CD4-positive, alpha-beta memory T cell (primary cell): ENCODE data around the gene UST. TPM values are rescaled to one million over a fixed set of nuclear protein-coding genes. Genes with fewer than 3 reads are reported as not detected.
"Not testable (repeated sequence)": the region's sequence is repeated elsewhere in the genome, so short reads cannot be mapped to it uniquely, and the experiment has no call there.

ENCODE experiments used
- CTCF ChIA-PET: fragments of 350-600 bp; sonication (Branson Sonifier 250); formaldehyde crosslinking; loops from one replicate; lab custom pipeline; 2021; ENCODE audit warnings: inconsistent platforms; ENCODE audit not compliant: partially characterized antibody; lab: Charles Lee
- POLR2A ChIA-PET: fragments of 350-600 bp; sonication (Branson Sonifier 250); formaldehyde crosslinking; loops from one replicate; lab custom pipeline; 2021; ENCODE audit not compliant: partially characterized antibody; lab: Charles Lee
- DNase-seq, 5 donors: peaks; one replicate each; pipeline versions ENCODE4 v3.0.0 to v3.0.0-alpha.2; 2020 to 2022; ENCODE audit warnings: mixed read lengths in 1 of 5
- H3K27ac ChIP-seq: one replicate; pipeline ENCODE4 v1.7.0; 2013; ENCODE audit warnings: low read depth, low read length
- H3K27me3 ChIP-seq: 2 replicates; pipeline ENCODE4 v1.7.0; 2013; ENCODE audit warnings: mild to moderate bottlenecking, low read length, moderate library complexity; ENCODE audit not compliant: insufficient read depth
- H3K36me3 ChIP-seq: 2 replicates; pipeline ENCODE4 v1.7.0; 2013; ENCODE audit warnings: mild to moderate bottlenecking, low read length, moderate library complexity; ENCODE audit not compliant: insufficient read depth
- H3K4me1 ChIP-seq: 2 replicates; pipeline ENCODE4 v1.7.0; 2013; ENCODE audit warnings: mild to moderate bottlenecking, low read length, moderate library complexity; ENCODE audit not compliant: insufficient read depth
- H3K4me3 ChIP-seq, 2 donors: one replicate each; pipeline ENCODE4 v1.7.0; 2013; ENCODE audit warnings: low read length in 2 of 2, mild to moderate bottlenecking in 1 of 2
- H3K9me3 ChIP-seq, 2 donors: one replicate each; pipeline ENCODE4 v1.7.0; 2013; ENCODE audit warnings: low read length in 2 of 2, control low read depth in 1 of 2; ENCODE audit not compliant: control insufficient read depth in 1 of 2
- H3K27ac Mint-ChIP-seq, 7 donors: one replicate each; pipeline ENCODE4 v1.8.0; 2020 to 2021; ENCODE audit warnings: mixed read lengths in 7 of 7, mild to moderate bottlenecking in 6 of 7, inconsistent platforms in 3 of 7, moderate library complexity in 3 of 7
- H3K27me3 Mint-ChIP-seq, 2 donors: one replicate each; pipeline ENCODE4 v1.8.0; 2020 to 2021; ENCODE audit warnings: mixed read lengths in 2 of 2
- H3K36me3 Mint-ChIP-seq, 2 donors: one replicate each; pipeline ENCODE4 v1.8.0; 2020 to 2021; ENCODE audit warnings: mixed read lengths in 2 of 2, inconsistent platforms in 1 of 2, mild to moderate bottlenecking in 1 of 2
- H3K4me1 Mint-ChIP-seq, 4 donors: one replicate each; pipeline ENCODE4 v1.8.0; 2020 to 2021; ENCODE audit warnings: mixed read lengths in 4 of 4, mild to moderate bottlenecking in 1 of 4
- H3K4me3 Mint-ChIP-seq, 8 donors: one replicate each; pipeline ENCODE4 v1.8.0; 2020 to 2021; ENCODE audit warnings: mixed read lengths in 8 of 8, mild to moderate bottlenecking in 7 of 8, moderate library complexity in 6 of 8, inconsistent platforms in 3 of 8
- H3K9me3 Mint-ChIP-seq, 8 donors: one replicate each; pipeline ENCODE4 v1.8.0; 2020 to 2021; ENCODE audit warnings: mixed read lengths in 8 of 8, mild to moderate bottlenecking in 5 of 8, inconsistent platforms in 3 of 8, moderate library complexity in 1 of 8
- intact Hi-C: fragments of 100-400 bp; cut with micrococcal nuclease; formaldehyde crosslinking; loops from one replicate; pipeline ENCODE4 v1.15.1; 2023
- polyA plus RNA-seq, 2 donors: library from polyadenylated mRNA; unstranded; fragments of 300-500 nt; fragmentation: Illumina TruSeq; gene quantifications; one replicate each; pipeline ENCODE4 v1.2.3, GENCODE V29; 2021
- total RNA-seq, 2 experiments: library from RNA; stranded (reverse); gene quantifications; one replicate each; pipeline ENCODE4 v1.2.3, GENCODE V29; 2021

UST gene
- total and polyA plus RNA-seq, 4 experiments from 2014 or later: 2.2 to 7.6 (median 5.1) TPM

DNA sequence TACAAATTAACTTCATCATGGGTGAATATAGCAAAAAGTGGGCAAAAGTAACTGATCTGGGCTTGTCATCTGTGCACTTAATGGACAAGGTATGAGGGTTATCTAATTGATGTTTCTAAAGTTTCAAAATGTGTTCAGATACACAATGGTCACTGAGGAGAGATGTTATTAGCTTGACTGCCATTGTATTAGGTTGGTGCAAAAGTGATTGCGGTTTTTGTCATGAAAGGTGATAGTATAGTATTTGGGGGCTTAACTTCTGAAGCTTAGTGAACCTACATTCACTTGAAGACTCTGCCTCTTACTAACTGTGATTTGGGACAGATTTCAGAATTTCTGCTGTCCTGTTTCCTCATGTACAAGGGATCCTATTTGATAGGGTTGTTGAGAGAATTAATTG lies 159.6 kb downstream of the UST start:
- Mint-ChIP-seq H3K27me3 (no peaks in the 10 kb centered on the region), H3K27ac (no peak overlapping the region), H3K4me1 (peaks cover 0 to 18% (median 7%) of the 10 kb centered on the region in 4 donors), H3K36me3 (peaks cover 2 to 4% of the 10 kb centered on the region in 2 donors), H3K4me3 (no peak overlapping the region), H3K9me3 (no peaks in the 10 kb centered on the region)
- DNase-seq: no peak
- ChIA-PET POLR2A (no interaction called here), CTCF (no interaction called here)
- Histone ChIP-seq H3K36me3 (no peaks in the 10 kb centered on the region), H3K4me3 (no peak overlapping the region), H3K4me1 (no peaks in the 10 kb centered on the region), H3K9me3 (no peaks in the 10 kb centered on the region), H3K27me3 (no peaks in the 10 kb centered on the region), H3K27ac (no peak overlapping the region)
- intact Hi-C loops: no loop called here

GRCh38 chr6:148907573-148907972 lies 160.7 kb downstream of the UST start:
- ChIA-PET POLR2A (no interaction called here), CTCF (no interaction called here)
- intact Hi-C loops: no loop called here
- Histone ChIP-seq H3K27me3 (no peaks in the 10 kb centered on the region), H3K4me1 (no peaks in the 10 kb centered on the region), H3K4me3 (no peak overlapping the region), H3K9me3 (no peaks in the 10 kb centered on the region), H3K27ac (no peak overlapping the region), H3K36me3 (no peaks in the 10 kb centered on the region)
- Mint-ChIP-seq H3K27me3 (no peaks in the 10 kb centered on the region), H3K4me3 (no peak overlapping the region), H3K4me1 (peaks cover 0 to 18% (median 7%) of the 10 kb centered on the region in 4 donors), H3K27ac (no peak overlapping the region), H3K9me3 (no peaks in the 10 kb centered on the region), H3K36me3 (peaks cover 1 to 3% of the 10 kb centered on the region in 2 donors)
- no peak for DNase-seq

GRCh38 chr6:148912252-148912651 lies 165.4 kb downstream of the UST start:
- CTCF ChIA-PET: interaction anchor here (1.1 kb wide), 1 partner anchor 20 kb away, joined by 3 read pairs; no protein-coding TSS in a partner anchor

DNA sequence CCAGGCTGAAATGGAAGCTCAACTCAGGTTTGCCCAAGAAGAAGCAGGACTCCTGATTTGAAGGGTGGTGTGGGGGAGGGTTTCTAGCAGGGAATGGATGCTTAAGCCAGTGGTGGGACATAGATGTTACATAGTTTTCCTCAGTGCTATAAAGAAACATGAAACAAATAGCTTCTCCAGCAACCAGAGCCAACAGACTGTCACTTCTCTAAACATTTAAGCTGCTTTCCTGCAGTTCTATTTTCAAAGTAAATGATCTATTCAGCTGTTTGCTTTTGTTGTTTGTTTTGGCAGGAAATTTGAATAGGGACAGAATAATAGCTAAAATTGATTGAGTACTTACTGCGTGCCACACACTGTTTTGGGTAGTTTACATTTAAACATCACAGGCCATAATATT lies 169.0 kb downstream of the UST start:
- intact Hi-C loops: no loop called here
- Mint-ChIP-seq H3K9me3 (peaks cover 0 to 14% (median 10%) of the 10 kb centered on the region in 8 donors), H3K4me3 (no peak overlapping the region), H3K27me3 (no peaks in the 10 kb centered on the region), H3K27ac (peak overlapping the region in 1 of 7 donors; percentile 26), H3K4me1 (no peaks in the 10 kb centered on the region), H3K36me3 (peaks cover 18 to 22% of the 10 kb centered on the region in 2 donors)
- Histone ChIP-seq H3K9me3 (no peaks in the 10 kb centered on the region), H3K36me3 (no peaks in the 10 kb centered on the region), H3K27me3 (no peaks in the 10 kb centered on the region), H3K4me3 (no peak overlapping the region), H3K27ac (no peak overlapping the region), H3K4me1 (no peaks in the 10 kb centered on the region)
- ChIA-PET POLR2A (no interaction called here), CTCF (no interaction called here)
- DNase-seq: no peak

More at GRCh38 chr6:148912252-148912651, 165.4 kb downstream of the UST start:
- Histone ChIP-seq H3K4me3 (no peak overlapping the region), H3K4me1 (no peaks in the 10 kb centered on the region), H3K27ac (no peak overlapping the region), H3K9me3 (no peaks in the 10 kb centered on the region), H3K36me3 (no peaks in the 10 kb centered on the region), H3K27me3 (no peaks in the 10 kb centered on the region)
- Mint-ChIP-seq H3K36me3 (peaks cover 4 to 12% of the 10 kb centered on the region in 2 donors), H3K4me1 (peaks cover 0 to 2% (median 1%) of the 10 kb centered on the region in 4 donors), H3K27me3 (no peaks in the 10 kb centered on the region), H3K27ac (no peak overlapping the region), H3K4me3 (no peak overlapping the region), H3K9me3 (peaks cover 0 to 7% (median 3%) of the 10 kb centered on the region in 8 donors)
- POLR2A ChIA-PET: no interaction called here
- no peak for DNase-seq
- intact Hi-C loops: no loop called here

- Mint-ChIP-seq H3K9me3 (peaks cover 0 to 14% (median 10%) of the 10 kb centered on the region in 8 donors), H3K27ac (peak overlapping the region in 1 of 7 donors; percentile 14), H3K36me3 (peaks cover 18 to 22% of the 10 kb centered on the region in 2 donors)
- CTCF ChIA-PET, H3K27me3 ChIP-seq, H3K4me3 ChIP-seq, POLR2A ChIA-PET, H3K27me3 Mint-ChIP-seq, H3K9me3 ChIP-seq, intact Hi-C loops, H3K36me3 ChIP-seq, DNase-seq, H3K4me1 Mint-ChIP-seq, H3K27ac ChIP-seq, H3K4me1 ChIP-seq, H3K4me3 Mint-ChIP-seq: not testable (repeated sequence)
These were observed 169.7 kb downstream of the UST start for GRCh38 chr6:148916485-148916884.

GRCh38 chr6:148924226-148925012 lies 177.6 kb downstream of the UST start:
- no peaks in the 10 kb centered on the region for H3K27me3 Mint-ChIP-seq
- H3K9me3 Mint-ChIP-seq: peaks cover 0 to 2% (median 0%) of the 10 kb centered on the region in 8 donors
- no peak for DNase-seq
- H3K36me3 Mint-ChIP-seq: peaks cover 2 to 10% of the 10 kb centered on the region in 2 donors
- intact Hi-C loops: no loop called here
- no peak overlapping the region for H3K4me3 ChIP-seq
- no peaks in the 10 kb centered on the region for H3K27me3 ChIP-seq
- no peaks in the 10 kb centered on the region for H3K4me1 ChIP-seq
- H3K4me3 Mint-ChIP-seq: no peak overlapping the region
- peaks cover 0 to 4% (median 1%) of the 10 kb centered on the region in 4 donors for H3K4me1 Mint-ChIP-seq
- no peak overlapping the region for H3K27ac Mint-ChIP-seq
- POLR2A ChIA-PET: no interaction called here
- CTCF ChIA-PET: interaction anchor here (1.0 kb wide), 1 partner anchor 508 kb away, joined by 3 read pairs; no protein-coding TSS in a partner anchor
- no peaks in the 10 kb centered on the region for H3K9me3 ChIP-seq
- H3K36me3 ChIP-seq: no peaks in the 10 kb centered on the region
- H3K27ac ChIP-seq: no peak overlapping the region

- no peak overlapping the region for H3K4me3 ChIP-seq
- H3K9me3 ChIP-seq: no peaks in the 10 kb centered on the region
- CTCF ChIA-PET: no interaction called here
- no peaks in the 10 kb centered on the region for H3K27me3 ChIP-seq
- H3K27ac ChIP-seq: no peak overlapping the region
- peaks cover 0 to 2% (median 0%) of the 10 kb centered on the region in 8 donors for H3K9me3 Mint-ChIP-seq
- POLR2A ChIA-PET: interaction anchor here (0.6 kb wide), 1 partner anchor 125 kb away, joined by 3 read pairs; no protein-coding TSS in a partner anchor
- H3K4me3 Mint-ChIP-seq: no peak overlapping the region
- no peak for DNase-seq
- intact Hi-C loops: no loop called here
- peaks cover 0 to 2% of the 10 kb centered on the region in 2 donors for H3K36me3 Mint-ChIP-seq
- no peaks in the 10 kb centered on the region for H3K27me3 Mint-ChIP-seq
- no peaks in the 10 kb centered on the region for H3K36me3 ChIP-seq
- no peak overlapping the region for H3K27ac Mint-ChIP-seq
- peaks cover 0 to 4% (median 2%) of the 10 kb centered on the region in 4 donors for H3K4me1 Mint-ChIP-seq
- no peaks in the 10 kb centered on the region for H3K4me1 ChIP-seq
These were observed 178.9 kb downstream of the UST start for GRCh38 chr6:148925701-148926100.
